Right hindlimb (tissue), 1 donor: ENCODE measurements around the gene MSI2.
A peak's percentile ranks its signal among the peaks of the same experiment; 100 is the strongest.

Experiments used
- DNase-seq: peaks from one replicate; pipeline ENCODE4 v3.0.0-alpha.2; 2018

Gene MSI2

DNA sequence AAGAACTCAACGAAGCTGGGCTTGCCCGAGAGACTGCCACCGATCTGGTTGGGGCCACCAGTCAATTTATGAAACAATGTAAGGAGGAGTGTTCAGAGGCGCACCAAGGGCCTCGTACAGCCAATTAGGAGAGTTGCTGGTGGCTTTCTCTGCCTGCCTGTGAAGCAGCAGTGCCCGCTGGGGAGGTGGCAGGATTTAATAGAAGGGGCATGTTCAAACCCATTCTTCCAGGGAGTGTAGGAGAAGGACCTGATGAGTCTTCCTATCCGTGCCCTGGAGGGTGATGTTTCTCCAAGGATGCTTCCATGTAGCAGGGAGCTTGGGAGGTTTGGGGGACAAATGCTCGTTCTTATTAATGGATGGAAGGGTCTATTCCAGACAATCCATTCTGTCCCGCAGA lies 310.4 kb downstream of the MSI2 start:
- DNase-seq = no peak

DNA sequence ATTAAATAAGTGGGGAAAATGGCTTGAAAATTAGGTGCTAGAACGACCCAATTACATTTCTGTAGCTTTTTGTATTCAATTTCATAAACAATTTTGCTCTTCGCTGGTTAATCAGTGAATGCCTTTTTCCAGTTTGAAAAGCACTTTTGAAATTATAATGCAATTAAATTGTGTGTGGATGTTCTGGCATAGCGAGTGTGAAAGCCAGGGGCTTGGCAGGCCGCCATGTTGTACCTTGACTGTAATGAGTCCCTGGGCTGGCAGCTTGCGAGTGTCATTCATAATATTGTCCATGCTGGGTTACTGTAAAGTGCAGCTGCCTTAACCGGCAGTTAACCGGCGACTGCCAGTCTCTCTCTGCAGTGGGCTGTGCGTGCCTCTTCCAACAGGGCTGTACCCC lies 310.9 kb downstream of the MSI2 start:
- no peak for DNase-seq

DNA sequence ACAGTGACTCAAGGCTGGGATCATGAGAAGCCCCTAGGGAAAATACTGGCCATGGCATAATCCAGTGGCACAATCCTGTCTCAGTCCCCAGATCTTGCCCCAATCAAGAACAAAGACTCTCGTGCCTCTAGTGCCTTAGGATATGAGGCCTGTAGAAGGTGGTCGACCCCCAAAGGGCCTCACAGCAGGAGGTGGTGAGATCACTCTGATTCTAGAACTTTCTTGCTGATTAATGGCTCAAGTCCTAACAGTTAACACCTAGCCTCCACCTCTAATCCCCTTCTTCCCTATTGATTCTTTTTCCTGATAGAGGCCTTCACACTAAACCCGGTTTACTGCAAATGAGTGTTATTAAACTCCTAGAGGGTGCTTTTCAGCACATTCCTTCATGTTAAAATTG lies 312.0 kb downstream of the MSI2 start:
- no peak for DNase-seq

DNA sequence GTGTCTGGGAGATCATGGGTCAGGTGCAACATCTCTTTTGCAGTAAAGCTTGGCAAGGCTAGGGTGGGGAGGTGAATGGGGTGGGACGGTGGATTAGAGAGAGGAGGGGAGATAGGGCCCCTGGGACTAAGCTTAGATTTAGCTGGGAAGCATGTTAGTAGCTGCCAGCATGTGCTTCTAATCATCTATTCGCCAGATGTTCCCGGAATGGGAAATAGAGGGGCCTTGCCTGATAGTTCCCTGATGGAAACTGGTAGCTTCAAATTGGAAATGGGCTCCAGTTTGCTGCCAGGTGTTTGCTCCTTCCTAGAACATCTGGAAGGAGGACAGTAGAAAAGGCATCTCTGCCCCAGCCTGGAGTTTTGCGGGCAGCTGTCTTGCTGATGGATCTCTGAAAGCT lies 312.7 kb downstream of the MSI2 start:
- no peak for DNase-seq

DNA sequence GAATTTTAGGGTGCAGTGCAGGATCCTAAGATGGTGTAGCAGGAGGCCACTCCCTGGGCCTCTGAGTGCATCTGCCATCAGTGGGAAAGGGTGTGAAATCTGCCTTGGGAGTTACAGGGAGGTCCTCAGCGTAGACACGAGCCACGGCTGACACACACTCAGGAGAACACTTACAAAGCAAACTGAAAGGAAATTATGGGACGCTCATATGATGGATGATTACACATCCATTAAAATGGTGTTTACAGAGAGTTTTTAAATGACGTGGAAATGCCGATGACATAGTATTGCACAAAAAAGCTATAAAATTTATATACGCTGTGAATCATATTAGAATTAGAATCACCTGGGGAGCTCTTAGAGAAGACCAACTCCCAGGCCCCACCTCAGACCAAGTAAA lies 313.5 kb downstream of the MSI2 start:
- DNase-seq = no peak

DNA sequence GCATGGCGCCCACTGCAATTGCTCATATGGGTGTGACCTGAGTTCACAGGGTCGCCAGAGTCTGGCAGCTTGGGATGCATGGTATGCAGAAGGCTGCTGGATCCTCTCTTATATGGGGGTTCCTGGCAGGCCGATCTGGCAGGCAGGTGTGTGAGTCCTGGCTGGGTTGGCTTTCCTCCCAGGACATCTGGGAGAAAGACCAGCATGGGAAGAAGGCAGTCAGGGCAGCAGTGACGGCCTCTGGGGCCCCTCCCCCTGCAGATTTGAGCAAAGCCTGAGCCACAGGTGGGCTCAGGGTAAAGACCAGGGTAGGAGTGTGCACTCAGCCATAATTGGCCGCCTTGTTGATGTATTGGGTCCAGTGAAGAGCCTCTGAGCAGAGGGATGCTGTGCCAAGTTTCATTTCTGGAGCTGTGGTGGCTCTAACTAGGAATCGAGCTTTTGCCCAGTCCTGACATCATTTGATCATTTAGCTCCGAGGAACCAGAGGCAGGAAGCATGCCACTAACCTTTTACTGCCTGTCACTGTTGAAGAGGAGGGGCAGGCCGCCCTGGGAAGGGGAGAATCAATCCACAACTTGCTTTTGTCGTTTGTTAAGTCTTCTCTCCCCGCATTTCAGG lies 314.5 kb downstream of the MSI2 start:
- DNase-seq = no peak

DNA sequence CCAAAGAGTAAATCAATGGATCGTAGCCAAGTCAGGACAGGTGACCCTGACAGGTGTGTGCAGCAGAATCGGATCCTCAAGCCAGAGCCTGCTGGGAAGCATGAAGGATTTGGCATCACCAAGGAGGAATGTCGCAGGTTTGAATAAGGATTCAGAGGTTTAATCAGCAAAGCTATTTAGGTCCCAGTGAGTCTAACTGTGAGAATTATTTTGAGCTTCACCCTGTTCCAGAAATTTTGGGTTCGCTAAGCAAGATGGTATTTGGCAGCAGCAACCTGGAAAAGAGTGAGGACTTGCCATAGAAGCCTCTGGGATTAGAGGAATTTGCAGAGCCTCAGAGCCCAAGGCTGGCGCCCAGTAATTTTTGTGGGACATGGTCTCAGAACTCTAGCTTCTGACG lies 315.7 kb downstream of the MSI2 start:
- DNase-seq = no peak

DNA sequence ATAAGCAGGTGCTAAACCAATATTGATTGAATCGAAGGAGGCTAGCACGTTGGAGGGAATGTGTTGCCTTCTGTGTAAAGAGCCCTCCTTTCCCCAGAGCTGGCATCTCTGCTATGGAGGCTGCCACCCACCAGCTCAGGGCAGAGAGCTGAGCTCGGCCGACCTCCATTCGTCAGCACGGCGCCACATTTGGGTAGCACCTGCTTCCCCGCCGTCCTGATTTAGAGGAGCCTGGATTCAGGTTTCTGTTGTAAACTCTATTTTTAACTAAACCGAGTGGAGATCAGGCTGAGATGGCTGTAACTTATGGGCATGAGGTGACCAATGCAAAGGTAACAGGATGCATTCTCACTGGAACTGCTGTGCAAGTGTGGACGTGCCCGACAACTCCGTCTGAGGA lies 316.3 kb downstream of the MSI2 start:
- DNase-seq = no peak

DNA sequence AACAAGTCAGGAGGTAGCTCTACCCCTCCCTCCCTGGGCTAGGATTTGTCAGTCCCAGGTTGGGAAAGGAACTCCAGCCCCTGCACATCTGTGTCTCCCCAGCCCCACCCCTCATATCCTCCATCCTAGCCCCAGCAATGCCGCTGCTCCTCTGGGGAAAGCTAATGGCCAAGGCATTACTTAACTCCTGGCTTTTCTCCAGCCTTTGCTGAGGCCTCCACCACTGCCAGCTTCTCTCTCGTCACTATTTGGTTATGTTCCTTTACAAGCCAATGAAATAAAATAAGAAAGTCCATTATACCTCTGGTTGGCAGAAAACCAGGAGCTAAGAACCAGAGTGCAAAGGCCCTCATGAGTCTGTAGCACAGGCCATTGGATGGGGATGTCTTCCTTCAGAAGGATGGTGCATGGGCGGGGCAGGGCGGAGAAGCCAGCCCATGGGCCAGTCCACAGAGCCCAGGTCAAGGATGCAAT lies 317.8 kb downstream of the MSI2 start:
- peak; percentile 46 for DNase-seq

DNA sequence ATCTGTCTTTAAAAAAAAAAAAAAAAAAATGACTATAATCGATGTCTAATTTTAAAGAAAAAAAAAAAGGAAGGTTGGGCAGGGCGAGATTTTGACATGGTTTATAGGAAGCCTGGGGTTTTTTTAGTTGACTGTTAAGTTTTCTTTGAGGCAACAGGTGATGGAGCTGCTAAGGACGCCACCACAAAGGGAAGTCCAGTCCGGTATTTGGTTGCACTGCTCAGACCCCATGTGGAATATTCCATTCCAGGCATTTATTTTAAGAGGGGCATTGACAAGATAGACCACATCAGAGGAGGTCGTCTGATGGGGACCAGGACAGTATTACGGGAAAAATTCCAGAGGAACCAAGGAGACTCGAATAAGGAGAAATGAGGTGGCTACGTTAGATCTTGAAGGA lies 320.4 kb downstream of the MSI2 start:
- no peak for DNase-seq

DNA sequence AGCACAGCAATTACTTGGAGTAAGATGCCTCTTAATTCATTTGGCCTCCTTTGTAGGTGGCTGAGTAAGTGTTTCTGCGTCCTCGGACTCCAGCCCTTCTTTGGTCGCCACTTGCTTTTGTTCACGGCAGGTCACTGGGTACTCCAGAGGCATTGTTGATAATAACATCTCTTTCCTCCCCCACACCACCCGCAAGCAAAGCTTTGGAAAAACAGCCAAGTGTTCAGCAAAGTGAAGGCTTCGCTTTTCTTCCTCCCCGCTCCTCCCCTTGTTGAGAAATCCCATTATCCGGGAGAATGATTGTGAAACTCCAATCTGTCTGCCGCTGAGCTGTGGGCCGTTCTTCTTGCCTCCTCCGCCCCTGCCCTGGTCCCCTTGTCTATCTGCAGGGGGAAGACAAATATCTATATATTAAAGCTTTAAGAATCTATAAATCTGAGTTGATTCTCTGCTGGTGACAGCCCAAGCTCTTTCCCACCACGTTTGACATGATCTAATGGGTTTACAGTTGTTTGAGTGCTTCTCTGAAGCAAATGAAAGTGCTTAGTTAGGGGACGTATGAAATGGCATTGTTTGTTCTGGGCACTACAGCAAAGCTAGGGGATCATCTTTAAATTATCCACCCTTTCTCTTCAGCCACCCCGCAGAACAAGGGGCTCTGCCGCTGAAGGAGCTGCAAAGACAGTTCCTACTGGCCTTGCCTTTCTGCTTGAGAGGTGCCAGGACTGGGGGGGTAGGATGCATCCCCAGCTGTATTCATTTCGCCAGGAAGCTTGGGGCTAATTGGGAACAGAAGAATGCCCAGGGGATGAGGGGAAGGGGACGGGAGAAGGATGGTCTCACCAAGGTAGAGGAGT lies 321.7 kb downstream of the MSI2 start:
- DNase-seq = no peak

DNA sequence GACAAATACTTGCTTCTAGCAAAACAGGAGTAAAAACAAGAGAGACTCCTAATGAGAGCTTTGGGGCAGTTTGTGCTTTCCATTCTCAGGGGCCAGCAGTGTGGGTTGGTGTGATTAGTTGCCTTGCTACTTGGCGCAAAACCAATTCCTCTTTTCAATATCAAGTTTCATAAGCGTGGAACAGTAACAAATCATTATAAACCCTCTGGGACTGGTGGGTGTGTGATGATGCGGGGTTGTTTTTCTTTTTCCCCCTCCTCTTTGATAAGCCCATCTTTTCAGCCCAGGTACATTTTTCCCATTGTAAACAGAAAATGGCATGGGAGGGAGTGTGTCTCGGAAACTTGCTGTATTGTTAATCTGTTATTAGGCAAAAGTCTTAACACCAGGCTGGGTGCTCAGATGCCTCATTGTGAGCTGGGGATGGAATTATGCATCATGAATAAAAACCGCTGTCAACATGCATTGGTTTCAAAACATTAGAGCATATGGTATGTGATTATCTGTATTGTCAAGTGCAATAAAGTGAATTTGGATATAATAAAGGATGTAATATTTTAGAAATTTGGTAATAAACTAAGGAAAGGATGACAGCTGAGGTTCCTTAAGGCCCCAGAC lies 322.4 kb downstream of the MSI2 start:
- DNase-seq = no peak

DNA sequence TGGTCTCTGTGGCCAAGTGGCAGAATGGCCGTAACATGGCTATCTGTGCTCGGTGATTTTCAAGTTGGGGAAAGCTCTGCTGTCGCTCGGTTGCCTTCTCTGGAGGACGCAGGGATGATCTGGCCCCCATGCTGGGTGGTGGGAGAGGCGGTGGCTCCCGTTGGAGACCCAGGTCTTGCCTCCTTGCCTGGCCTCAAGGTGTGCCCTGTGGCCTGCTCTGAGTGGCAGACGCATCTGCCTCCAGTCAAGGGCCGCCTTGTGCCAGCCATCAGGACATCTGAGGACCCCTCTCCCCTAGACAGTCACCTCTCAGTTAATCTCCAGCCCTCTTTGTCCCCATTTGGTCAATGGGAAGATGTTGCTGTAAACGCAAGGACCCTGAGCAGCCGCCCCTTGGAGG lies 322.9 kb downstream of the MSI2 start:
- DNase-seq = no peak

DNA sequence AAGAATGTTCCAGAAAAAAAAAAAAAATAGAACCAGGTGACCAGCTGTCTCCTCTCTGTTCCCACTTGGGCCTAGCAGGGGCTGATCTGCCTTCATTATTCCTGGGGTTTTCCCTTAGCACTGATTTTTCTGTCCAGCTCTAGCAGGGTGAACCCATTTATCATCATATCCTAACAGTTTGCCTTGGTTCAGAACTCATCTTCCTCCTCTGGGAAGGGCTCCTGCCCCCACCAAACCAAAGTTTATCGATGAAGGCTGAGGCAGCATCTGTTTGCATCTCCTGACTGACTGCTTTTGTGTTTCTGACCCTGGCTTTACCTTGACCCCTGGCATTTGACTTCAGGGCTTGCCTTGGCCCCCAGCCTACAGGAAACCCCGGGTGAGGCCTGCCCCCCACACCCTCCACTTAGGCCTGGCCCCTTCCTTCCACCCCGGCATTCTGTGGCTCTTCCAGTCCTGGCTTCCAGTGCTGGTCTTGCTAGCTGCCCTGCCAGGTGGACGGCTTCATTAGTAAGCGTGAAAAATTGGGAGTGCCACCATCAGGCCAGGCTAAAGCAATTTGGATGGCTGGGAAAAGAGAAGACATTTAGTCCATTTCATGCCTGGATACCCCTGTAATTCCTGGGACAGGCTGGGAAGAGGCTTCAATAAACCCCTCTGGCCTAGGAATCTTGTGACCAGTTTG lies 323.9 kb downstream of the MSI2 start:
- no peak for DNase-seq

DNA sequence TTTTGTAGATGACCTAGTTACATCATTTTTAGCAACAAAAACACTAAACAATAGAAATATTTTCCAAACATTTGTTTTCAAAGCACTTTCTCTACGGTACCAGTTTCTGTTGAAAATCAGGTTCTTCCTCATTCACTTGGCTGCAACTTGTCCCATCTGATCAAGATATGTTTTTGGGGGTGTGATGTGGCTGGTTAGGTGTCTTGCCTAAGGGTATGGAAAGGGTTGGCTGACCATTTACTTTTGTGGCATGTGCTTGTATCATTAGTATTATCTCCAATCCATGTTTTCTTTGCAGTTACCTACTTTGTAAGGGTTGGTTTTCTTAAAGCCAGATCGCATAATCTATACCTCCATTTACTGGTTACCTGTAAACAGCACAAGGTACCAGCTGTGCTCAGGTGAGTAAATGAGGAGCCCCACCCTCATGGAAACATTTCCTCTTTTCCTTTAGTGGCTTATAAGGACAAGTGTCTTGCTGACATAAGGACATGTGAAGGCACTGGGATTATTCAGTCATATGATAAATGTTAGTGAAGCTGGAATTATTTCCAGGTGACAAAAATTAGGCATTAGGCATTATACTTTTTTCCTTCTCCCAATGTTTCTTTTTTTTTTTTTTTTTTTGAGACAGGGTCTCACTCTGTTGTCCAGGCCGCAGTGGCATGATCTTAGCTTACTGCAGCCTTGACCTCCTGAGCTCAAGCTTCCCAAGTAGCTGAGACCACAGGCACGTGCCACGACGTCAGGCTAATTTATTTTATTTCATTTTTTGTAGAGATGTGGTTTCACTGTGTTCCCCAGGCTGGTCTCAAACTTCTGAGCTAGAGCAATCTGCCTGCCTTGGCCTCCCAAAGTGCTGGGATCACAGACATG lies 326.8 kb downstream of the MSI2 start:
- no peak for DNase-seq

DNA sequence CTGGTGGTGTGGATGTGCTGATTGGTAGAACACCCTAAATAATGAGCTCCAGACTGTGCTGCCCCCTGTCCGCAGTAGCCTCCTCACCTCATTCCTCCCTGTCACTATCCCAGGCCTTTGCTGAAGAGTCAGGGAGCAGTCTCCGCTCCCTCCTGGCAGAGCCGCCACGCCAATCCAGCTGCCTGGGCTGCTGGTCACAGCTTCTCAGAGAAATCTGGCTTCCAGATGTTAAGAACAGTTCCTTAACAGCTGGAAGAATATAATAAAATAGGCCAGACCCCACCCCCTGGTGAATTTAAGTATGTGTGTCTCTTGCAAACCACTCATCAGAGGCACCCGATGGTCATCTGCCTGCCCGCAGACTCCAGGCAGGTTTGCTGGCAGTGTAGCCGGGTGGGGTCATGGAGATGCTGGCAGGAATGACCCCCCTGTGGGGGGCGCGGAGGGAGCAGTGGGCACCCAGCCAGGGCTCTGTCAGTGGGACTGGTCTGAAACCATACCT lies 327.8 kb downstream of the MSI2 start:
- peak; percentile 75 for DNase-seq

DNA sequence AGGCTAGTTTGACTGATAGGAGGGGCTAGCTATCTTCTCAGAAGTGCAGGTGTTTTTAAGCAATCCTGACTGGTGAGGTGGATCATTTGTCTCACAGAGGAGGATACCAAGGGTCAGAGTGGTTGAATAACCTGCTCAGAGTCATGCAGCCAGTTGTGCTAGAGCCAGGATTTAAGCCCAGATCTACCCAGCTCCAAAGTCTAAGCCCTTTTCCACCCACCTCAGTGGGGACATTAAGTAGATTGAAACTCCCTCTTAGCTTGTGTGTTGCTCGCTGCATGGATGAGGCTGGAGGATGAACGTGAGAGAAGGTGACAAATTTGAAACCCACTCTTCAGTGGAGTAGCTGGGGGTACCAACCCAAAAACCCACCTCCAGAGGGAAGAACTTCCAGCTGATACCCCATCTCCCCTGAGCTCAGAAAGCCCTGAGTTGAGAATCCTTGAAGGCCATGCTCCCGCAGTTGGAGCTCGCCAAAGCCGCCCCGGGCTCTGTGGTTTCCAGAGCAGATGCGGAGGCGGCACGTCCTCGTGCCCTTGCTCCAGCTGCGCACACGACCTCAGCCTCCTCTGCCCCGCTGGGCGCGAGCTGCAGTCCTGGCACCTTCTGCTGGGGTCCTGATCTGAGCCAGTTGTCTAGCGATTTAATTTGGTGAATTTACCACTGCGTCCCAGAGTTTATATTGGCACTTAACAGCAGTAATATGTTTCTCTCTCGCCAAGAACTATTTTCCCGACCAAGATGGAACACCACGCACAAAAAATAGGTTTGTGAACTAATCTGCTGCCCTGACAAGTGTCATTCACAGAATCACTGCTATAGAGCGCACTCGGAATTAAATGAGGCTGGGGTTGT lies 329.2 kb downstream of the MSI2 start:
- DNase-seq = no peak

DNA sequence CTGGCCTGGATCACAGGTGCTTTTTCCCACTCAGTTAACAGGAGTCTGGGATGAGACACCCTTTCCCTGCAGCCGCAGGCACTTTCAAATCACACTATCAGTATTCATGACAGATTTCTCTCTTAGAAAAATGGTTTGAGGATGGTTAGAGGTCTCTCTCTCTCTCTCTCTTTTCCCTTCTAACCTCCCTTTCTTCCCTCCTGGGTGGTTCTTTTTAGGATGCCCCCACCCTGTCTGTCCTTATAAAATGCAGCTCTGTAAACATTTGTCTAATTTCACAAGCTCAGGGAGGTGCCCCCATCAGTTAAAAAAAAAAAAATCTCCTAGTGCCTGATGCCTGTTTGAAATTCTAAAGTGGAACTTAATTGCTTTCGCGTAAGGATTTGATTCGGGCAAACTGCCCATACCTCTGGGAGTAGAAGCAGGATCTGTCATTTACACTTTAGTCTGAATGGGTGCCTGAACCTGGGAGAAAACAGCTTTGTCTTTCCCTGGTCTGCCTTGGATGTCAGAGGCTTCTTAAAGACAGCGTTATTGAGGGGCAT lies 329.9 kb downstream of the MSI2 start:
- DNase-seq = no peak

DNA sequence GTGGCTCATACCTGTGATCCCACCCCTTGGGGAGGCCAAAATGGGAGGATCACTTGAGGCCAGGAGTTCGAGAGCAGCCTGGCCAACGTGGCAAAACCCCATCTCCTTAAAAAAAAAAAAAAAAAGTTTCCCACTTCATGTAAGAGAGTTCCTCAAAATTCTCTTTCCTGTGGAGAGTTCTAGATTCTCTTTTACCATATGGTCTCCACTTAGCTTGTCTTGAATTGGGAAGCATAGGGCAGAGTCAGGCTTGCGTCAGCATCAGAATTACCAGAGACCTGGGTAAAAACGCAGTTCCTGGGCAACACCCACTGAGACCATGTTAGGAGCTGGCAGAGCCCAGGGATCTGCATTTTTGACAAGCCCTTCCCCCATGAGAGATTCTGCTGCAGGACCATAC lies 330.4 kb downstream of the MSI2 start:
- DNase-seq = no peak

DNA sequence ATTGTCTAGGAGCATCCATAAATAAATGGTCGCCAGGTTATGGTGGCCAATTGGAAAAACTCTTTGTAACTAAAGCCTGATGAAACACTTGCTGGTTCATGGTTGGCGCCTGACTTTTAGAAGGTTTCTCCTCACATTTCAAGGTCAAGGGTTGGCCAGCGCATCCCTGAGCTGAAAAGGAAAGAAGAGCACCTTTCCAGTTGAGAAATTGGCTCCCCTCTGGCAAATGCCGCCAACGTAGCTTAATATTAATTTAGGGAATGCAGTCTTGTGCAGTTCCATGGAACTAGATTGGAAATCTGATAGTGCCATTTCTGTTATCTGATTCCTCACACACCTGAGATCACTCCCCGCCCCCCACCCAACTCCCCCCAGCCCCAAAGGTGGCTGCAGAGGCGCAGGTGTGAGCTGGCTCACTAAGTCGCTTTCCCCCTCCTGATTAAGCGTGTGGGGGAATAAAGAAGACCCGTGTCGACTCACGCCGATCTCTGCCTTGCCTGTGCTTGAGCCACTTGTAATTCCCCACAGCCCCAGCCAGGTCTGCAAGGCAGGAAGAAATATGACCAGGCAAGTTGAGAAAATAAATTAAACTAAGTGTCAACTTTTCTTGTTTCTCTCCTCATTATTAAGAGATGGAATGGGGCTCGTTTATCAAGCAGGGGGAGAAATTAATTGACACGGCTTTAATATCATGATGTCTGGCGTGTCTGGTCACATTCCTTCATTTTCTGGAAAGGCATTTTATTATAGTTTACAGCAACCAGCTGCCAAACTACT lies 331.1 kb downstream of the MSI2 start:
- no peak for DNase-seq
